ENCODE results near the gene OR8B8.
"Not testable (repeated sequence)": the region's sequence is repeated elsewhere in the genome, so short reads cannot be mapped to it uniquely, and the experiment has no call there.

Gene OR8B8, protein sequence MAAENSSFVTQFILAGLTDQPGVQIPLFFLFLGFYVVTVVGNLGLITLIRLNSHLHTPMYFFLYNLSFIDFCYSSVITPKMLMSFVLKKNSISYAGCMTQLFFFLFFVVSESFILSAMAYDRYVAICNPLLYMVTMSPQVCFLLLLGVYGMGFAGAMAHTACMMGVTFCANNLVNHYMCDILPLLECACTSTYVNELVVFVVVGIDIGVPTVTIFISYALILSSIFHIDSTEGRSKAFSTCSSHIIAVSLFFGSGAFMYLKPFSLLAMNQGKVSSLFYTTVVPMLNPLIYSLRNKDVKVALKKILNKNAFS

DNA sequence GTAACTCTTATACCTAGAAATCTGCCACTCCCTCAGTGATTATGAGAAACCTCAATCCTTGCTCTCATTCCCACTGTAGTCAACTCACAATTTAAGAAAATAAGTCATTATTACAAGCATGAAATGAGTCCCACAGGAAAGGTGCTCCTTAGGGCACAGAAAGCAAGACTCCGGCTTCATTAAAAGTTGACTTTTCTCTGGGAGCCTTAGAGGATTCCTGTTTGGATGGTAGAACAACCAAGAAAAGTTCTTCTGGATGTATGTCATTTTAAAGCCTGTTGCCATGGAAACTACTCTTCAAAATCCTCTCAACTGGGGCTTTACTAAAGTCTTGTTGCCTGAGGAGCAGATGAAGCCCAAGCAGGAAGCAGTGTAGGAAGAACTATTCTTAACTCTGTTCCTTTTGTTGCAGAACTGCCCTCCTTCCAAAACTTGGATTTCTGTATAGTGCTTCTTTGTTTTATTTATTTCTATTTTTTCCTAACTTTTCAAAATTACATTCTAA is at the start of gene OR8B8:
TSS of gene OR8B8 (minus strand) at position 51 of the 505 bp plus-strand sequence. CDS start 4,611 bp downstream, outside the sequence.
- DNase-seq: no peak

DNA sequence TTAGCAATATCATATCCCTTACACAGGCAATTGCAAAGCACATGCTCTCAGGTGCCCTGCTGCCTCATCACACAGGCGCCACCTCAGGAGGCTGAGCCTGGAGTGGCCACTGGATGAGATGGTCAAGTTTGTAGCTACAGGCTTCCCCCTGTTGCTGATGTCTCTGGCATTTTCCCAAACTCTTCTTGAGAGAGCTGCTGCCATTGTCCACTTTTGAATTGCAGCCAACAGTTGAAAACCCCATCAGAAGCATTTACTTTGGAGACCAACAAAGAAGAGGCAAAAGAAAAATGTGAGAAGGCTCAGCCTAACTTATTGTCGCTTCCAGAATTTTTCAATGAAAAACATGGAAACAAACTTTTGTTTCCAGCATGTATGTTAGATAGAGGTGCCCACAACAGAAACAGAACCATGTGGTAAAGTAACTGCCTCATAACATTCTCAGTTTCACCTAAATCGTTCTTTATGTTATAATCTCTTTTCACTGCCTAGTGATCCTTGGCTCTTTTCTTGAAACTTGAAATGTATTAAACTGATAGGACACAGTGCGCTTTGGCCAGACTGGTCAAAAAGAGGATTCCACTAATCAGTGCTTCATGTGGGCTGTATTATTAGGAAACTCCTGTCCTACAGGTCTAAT is 47.6 kb upstream of the OR8B8 start:
- DNase-seq: no peak

DNA sequence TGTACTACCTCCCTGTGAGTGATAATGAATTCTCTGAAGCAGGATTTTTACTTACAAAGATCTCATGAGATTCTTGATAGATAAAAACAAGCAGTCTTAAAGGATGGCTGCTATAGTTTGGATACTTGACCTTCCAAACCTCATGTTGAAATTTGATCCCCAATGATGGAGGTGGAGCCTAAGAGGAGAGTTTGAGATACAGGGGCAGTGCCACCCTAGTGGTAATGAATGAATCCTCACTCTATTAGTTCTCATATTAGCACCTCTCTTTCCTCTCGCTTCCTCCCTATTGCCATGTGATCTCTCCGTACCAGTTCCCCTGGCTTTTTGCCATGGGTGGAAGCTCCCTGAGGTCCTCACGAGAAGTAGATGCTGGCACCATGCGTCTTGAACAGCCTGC is 37.9 kb upstream of the OR8B8 start:
- DNase-seq: peak; percentile 14

DNA sequence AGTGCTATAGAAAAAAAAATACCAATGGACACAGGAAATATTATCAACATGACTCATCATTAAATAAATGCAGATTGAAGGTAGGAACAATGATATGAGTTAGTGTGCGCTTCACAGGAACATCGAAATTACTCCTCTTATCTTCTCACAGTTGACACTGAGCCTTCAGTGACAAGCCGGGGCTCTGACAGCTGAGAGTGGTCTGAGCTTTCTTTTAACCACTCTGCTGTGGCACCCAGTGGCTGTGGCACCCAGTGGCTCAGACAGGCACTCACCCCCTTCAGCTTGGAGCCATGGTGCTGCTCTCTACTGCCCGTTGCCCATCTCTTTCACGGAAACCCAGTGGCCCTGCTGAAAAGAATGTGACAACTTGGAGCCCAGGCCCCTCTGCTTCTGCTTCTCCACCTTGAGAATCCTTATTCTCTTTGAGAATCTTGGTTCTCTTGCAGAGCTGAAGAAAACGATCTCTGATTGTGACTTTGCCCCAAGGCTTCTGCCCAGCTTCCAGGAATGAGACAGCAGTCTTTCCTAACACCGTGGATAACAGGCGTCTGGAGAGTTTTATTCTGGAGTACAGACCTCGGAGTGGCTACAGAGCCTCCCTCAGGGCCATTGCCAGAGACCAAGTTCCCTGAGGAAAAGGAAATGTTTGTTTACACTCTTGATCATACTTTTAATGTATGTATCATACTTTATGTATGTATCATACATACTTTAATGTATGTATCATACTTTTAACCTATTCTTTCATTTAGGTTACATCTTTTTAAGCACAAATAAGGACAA is 37.1 kb upstream of the OR8B8 start:
- peak; percentile 87 for DNase-seq

DNA sequence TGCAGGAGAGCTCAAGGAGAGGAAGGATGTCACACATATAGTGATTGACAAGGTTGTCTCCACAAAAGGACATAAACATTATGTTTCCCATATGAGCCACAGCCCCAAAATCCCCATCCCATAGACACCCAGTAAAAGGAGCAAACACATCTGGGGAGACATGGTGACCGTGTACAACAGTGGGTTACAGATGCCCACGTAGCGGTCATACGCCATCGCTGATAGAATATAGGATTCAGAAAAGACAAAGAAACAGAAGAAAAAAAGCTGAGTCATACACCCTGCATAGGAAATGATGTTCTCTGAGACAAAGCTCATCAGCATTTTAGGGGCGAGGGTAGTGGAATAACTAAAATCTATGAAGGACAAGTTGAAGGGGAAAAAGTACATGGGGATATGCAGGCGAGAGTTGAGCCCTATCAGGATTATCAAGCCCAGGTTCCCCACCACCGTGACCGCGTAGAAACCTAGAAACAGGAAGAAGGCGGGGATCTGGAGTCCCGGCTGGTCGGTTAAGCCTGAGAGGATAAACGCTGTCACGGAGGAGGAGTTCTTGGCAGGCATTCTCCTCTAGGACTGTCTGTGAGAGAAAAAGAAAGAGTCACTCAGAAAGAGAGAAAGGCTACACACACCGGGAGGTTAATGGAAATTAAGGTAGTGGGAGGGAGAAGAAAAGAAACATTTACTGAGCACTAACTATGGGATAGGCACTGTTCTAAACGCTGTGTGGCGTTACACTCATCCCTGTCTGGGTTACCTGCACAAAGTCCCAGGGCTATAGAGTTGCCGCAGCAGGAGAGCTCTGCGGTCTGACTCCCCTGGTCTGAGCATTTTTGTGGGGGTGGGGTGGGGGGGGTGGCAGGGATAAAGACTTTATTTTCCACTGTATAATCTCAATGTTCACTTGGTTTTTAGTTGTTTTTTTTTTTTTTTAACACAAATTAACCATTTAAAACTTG is 36.1 kb upstream of the OR8B8 start:
- peak; percentile 75 for DNase-seq

DNA sequence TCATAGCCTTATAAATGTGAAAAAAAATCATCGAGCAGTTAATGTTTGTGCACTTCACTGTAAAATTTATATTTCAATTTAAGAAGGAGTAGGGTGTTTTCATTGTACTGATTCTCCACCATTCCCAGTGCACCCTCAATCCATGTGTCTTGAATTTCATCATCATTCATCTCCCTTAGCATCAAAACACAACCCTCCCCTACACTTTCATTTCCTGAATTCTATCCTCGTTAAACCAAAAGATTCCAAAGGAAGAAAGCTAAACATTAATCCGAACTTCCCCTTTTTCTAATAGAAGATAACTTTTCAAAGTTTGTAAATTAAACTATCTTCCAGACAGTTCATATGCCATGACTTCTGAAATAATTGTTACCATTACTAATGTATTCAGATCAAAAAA is 34.1 kb upstream of the OR8B8 start:
- no peak for DNase-seq

- DNase-seq: no peak
Observed at GRCh38 chr11:124475265-124475664, 29.8 kb upstream of the OR8B8 start.

- DNase-seq: no peak
Observed at GRCh38 chr11:124474779-124475178, 29.3 kb upstream of the OR8B8 start.

GRCh38 chr11:124474079-124474478 is 28.6 kb upstream of the OR8B8 start:
- no peak for DNase-seq

DNA sequence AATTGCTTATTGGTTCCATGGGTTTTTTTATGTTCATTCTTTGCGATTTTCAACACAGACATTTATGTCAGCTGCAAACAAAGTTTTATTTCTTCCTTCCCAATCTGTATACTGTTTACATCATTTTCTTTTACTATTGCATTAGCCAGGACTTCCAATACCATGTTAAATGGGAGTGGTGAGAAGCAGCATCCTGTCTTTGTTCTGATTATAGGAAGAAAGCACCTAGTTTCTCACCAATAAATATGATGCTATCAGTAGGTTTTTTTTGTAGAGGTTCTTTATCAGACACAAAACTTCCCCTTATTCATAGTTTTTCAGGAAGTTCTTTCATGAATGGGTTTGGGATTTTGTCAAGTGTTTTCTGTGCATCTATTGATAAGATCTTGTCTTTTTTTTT is 28.0 kb upstream of the OR8B8 start:
- no peak for DNase-seq

DNA sequence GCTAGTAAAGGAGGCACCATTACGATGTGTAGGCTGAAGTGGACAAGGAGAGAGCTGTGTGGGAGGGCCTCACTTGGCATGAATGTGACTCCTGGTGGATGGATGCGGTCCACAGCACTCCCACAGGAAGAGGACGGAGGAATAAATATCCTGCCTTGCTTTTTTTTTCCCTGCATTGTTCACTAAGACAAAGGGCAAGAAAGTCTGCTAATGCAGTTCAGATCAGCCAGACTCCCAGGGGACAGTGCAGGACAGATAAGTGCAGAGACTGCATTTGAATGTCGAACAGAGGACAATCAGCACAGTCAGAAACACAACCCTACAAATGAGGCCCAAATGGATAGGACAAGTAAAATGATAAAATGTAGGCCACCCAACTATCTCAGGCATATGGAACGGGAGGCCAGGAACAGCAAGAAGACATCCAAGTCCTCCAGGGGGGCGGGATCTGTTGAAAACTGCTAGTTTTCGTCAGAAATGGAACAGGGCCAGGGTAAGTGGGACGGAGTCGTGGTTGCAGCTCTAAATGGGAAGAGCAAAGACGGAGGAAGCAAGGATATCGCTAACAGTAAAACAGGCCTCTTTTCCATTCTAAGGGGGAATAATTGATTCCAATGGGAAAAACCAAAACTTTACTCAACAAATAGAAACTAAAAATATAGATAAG is 25.2 kb upstream of the OR8B8 start:
- no peak for DNase-seq

DNA sequence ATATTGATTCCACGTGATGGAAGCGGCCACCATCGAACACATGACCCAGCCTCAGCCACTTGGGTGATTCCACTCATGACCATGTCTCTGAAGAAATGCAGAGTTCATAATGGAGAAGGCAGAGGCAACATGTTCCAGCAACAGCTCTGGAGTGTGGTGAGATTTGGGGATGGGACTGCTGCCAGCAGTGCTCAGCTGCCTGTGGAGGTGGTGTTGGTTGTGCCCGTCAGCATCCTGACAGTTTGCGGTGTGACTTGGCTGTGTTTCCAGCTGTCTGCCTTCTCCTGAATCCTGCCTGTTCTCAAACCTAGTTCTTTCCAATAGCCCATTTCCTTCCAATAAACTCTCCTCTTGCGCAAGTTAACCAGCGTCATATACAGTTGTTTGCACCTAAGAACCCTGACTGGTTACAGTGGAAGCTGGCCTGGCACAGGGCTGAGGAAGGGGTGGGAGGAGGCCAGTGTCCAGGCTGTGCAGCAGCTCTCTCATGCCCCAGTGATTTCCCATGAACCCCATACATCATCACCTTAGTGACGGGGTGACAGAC is 22.0 kb upstream of the OR8B8 start:
- DNase-seq: no peak

DNA sequence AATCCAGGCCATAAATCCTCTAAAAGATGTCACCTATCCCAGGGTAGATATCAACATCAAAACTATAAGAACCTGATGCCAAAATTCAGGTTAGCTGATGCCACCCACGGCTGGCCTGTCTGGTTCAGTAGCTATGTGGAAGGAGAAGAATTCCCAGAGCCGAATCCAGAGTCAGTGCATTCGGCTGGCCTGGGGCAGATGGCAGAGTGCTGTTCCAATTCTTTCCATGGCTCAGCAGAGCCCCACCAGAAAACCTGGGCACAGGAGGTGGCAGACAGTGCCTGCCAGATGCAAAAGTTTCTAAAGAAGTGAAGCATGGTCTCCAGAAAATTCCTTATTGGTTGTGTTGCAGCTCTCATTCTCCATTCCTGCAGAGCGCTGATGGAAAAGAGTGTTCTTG is 19.9 kb upstream of the OR8B8 start:
- DNase-seq: no peak

GRCh38 chr11:124463990-124464389 is 18.5 kb upstream of the OR8B8 start:
- no peak for DNase-seq

GRCh38 chr11:124463324-124463723 is 17.8 kb upstream of the OR8B8 start:
- no peak for DNase-seq

- no peak for DNase-seq
Observed at GRCh38 chr11:124460459-124460858, 15.0 kb upstream of the OR8B8 start.

DNA sequence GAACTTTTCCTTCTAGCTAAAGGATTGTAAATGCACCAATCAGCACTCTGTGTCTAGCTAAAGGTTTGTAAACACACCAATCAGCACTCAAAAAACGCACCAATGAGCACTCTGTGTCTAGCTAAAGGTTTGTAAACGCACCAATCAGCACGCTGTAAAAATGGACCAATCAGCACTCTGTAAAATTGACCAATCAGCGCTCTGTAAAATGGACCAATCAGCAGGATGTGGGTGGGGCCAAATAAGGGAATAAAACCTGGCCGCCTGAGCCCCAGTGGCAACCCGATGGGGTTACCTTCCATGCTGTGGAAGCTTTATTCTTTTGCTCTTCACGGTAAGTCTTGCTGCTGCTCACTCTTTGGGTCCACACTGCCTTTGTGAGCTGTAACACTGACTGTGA is 13.9 kb upstream of the OR8B8 start:
- DNase-seq: not testable (repeated sequence)

DNA sequence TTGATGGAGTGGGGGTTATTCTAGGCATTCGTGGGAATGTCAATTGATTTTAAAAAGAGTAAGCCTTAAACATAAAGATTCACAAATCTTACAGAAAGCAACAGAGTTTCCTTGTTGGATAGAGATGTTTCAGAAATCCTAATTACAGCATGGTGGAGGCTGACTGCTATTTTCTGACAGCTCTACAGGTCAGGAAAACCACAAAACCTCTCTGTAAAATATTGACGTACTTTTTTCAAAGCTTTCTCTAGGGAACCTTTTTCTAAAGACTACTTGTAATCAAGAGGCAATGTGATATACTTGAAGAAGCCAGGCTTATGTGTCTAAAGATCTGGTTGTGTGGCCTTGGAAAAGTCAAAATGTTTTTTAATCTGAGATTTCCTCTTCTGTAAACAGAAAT is 9.1 kb upstream of the OR8B8 start:
- DNase-seq: no peak

DNA sequence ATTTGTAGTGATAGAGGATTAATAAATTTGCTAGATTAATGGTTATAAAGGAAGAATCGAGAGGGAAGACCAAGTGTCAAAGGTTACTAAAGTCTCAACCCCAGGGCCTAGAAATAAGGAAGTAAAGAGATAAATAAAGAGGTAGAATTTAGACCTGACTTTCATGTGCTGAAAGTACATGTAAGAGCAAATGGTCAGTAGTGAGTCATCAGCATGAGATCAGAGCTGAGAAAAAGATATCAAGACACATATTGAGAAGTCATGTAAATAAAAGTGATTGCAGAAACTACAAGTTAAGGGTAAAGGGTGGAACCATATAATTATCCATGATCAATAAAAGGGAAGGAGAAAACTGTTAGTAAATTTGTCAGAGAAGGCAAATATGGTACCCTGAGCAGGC is 1.4 kb upstream of the OR8B8 start:
- no peak for DNase-seq

DNA sequence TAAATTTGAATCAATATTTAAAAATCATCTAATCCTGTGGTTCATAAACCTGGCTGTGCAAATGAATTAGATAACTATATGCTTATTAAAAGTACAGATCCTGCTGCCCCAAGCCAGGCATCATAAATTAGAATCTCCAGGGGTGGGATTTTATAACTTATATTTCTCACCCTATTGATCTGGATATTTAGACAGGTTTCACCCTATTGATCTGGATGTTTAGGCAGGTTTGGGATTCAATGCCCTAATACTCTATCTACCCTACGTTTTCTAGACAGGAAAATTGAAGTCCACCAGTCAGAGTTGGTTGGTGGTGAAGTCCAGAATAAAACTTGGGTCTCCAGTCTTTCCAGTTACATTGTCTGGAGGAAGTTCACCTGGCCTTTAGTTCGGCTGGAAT is 2.6 kb downstream of the OR8B8 start:
- DNase-seq: no peak

GRCh38 chr11:124442442-124442841 is 3.1 kb downstream of the OR8B8 start:
- no peak for DNase-seq

DNA sequence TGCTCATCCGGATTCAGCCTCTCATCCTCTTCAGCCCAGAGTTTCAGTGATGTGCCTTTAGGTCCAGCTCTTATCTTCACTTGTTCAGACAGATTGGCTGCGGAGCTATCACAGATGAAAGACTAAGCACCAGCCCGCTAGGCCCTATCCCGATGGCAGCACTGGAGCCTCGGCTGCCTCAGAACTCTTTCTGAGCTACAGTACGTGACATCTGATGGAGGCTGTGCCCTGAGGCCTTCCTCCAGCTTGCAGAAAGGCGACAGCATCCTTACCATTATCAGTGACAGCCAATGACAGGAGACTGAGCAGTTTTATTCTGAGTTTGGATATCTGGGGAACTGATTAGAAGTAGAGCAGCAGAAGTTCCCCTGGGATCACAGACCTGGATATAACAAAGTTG is 4.0 kb downstream of the OR8B8 start:
- DNase-seq: no peak
